Thoracic aorta (tissue), 2 donors: ENCODE data around the gene SLIT2. TPM values are rescaled to one million over a fixed set of nuclear protein-coding genes. Genes with fewer than 3 reads are reported as not detected.

Experiments
- ATAC-seq: fragments of 150-250 bp; one replicate; pipeline ENCODE4 v1.8.0; 2017; ENCODE audit warnings: low read depth; ENCODE audit not compliant: insufficient number of reproducible peaks, low FRiP score
- DNase-seq: peaks from one replicate; pipeline ENCODE4 v3.0.0-alpha.2; 2020; ENCODE audit warnings: low spot score
- H3K27ac ChIP-seq, 2 donors: fragments of 200-600 bp; sonication (generic); 1 replicate in 1 of 2; 2 replicates in 1 of 2; pipeline ENCODE4 v1.5.1; 2016; ENCODE audit warnings: mild to moderate bottlenecking in 2 of 2, moderate library complexity in 2 of 2
- H3K27me3 ChIP-seq: fragments of 200-600 bp; sonication (generic); replicated peaks from 2 replicates; pipeline ENCODE4 v1.6.0; 2016; ENCODE audit warnings: mild to moderate bottlenecking; ENCODE audit not compliant: insufficient read depth
- H3K36me3 ChIP-seq: fragments of 200-600 bp; sonication (generic); one replicate; pipeline ENCODE4 v1.5.1; 2016
- H3K4me1 ChIP-seq, 2 donors: fragments of 200-600 bp; sonication (generic); 1 replicate in 1 of 2; 2 replicates in 1 of 2; pipeline versions ENCODE4 v1.5.1 to v1.6.0; 2016; ENCODE audit warnings: low read depth in 2 of 2, mild to moderate bottlenecking in 1 of 2; ENCODE audit not compliant: control insufficient read depth in 1 of 2
- H3K4me3 ChIP-seq: fragments of 200-600 bp; sonication (generic); 2 replicates; pipeline ENCODE4 v1.5.1; 2016; ENCODE audit warnings: mild to moderate bottlenecking
- H3K9me3 ChIP-seq: fragments of 200-600 bp; sonication (generic); 2 replicates; pipeline ENCODE4 v1.5.1; 2016
- CTCF ChIP-seq: fragments of 200-600 bp; sonication (generic); IDR thresholded peaks from one replicate; pipeline ENCODE4 v1.5.1; 2019; ENCODE audit warnings: antibody characterized with exemption
- total RNA-seq, 2 donors: library from RNA; depleted of rRNA; stranded (reverse); fragments of >200 nt; gene quantifications; one replicate each; pipeline versions ENCODE4 v1.1.0 to v1.2.3, GENCODE V29; 2016

SLIT2 gene
- total RNA-seq, 2 donors from 2014 or later: 30.3 to 71.1 TPM

GRCh38 chr4:20256381-20256881 lies 4.7 kb downstream of the SLIT2 start:
- no peaks in the 10 kb centered on the region for H3K36me3 ChIP-seq

GRCh38 chr4:20259707-20260106 lies 8.0 kb downstream of the SLIT2 start:
- H3K4me3 ChIP-seq: no peak overlapping the region
- DNase-seq (no peak), ATAC-seq (no peak)
- no peaks in the 10 kb centered on the region for H3K27me3 ChIP-seq
- no peaks in the 10 kb centered on the region for H3K36me3 ChIP-seq
- H3K4me1 ChIP-seq: peaks cover 4 to 25% of the 10 kb centered on the region in 2 donors
- TF ChIP-seq CTCF: no peak
- H3K27ac ChIP-seq: no peak overlapping the region
- no peaks in the 10 kb centered on the region for H3K9me3 ChIP-seq

More at GRCh38 chr4:20256381-20256881, 4.7 kb downstream of the SLIT2 start:
- ATAC-seq: no peak
- no peak for DNase-seq
- TF ChIP-seq CTCF: no peak
- Histone ChIP-seq H3K27ac (peak overlapping the region; percentile 52 to 60), H3K4me1 (peaks cover 4 to 25% of the 10 kb centered on the region in 2 donors), H3K4me3 (peak overlapping the region; percentile 95), H3K27me3 (no peaks in the 10 kb centered on the region), H3K9me3 (no peaks in the 10 kb centered on the region)

- no peak overlapping the region for H3K27ac ChIP-seq
- no peak for ATAC-seq
- no peak for TF ChIP-seq CTCF
- DNase-seq: no peak
- peaks cover 4 to 25% of the 10 kb centered on the region in 2 donors for H3K4me1 ChIP-seq
- H3K4me3 ChIP-seq: no peak overlapping the region
- no peaks in the 10 kb centered on the region for H3K36me3 ChIP-seq
- H3K27me3 ChIP-seq: no peaks in the 10 kb centered on the region
- no peaks in the 10 kb centered on the region for H3K9me3 ChIP-seq
Measured at GRCh38 chr4:20260821-20261220, 9.1 kb downstream of the SLIT2 start.

- DNase-seq (no peak), ATAC-seq (no peak)
- no peaks in the 10 kb centered on the region for H3K27me3 ChIP-seq
- no peaks in the 10 kb centered on the region for H3K9me3 ChIP-seq
- no peak overlapping the region for H3K4me3 ChIP-seq
- H3K27ac ChIP-seq: no peak overlapping the region
- H3K4me1 ChIP-seq: peaks cover 11 to 27% of the 10 kb centered on the region in 2 donors
- no peak for TF ChIP-seq CTCF
- H3K36me3 ChIP-seq: no peaks in the 10 kb centered on the region
Measured at GRCh38 chr4:20262221-20262620, 10.5 kb downstream of the SLIT2 start.

GRCh38 chr4:20264688-20265087 lies 13.0 kb downstream of the SLIT2 start:
- H3K4me1 ChIP-seq: peaks cover 14 to 34% of the 10 kb centered on the region in 2 donors
- H3K9me3 ChIP-seq: no peaks in the 10 kb centered on the region
- no peak for ATAC-seq
- no peak for DNase-seq
- H3K27me3 ChIP-seq: no peaks in the 10 kb centered on the region
- TF ChIP-seq CTCF: no peak
- H3K27ac ChIP-seq: no peak overlapping the region
- no peak overlapping the region for H3K4me3 ChIP-seq
- no peaks in the 10 kb centered on the region for H3K36me3 ChIP-seq
